ENCODE data around the gene DIP2A.
"Not testable (repeated sequence)": the region's sequence is repeated elsewhere in the genome, so short reads cannot be mapped to it uniquely, and the experiment has no call there.

The DIP2A gene

GRCh38 chr21:46443910-46444309 lies 14.8 kb upstream of the DIP2A start:
- DNase-seq (ENCODE audit: low read depth in 2 of 2): no peak

DNA sequence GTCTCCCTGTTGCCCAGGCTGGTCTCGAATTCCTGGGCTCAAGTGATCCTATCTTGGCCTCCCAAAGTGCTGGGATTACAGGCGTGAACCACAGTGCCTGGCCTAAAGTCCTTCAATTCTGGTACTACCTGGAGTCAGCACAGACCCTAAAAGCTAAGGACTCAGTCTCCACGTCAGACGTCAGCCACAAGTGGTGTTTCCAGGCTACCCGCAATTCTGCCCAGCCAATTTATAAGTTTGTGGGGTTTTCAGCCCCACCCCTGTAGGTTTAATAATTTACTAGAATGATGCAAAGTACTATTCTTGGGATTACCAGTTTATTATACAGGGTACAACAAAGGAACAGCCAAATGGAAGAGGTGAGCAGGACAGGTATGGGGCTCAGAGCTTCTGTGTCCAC lies 10.6 kb upstream of the DIP2A start:
- no peak for DNase-seq (ENCODE audit: low read depth in 2 of 2)

DNA sequence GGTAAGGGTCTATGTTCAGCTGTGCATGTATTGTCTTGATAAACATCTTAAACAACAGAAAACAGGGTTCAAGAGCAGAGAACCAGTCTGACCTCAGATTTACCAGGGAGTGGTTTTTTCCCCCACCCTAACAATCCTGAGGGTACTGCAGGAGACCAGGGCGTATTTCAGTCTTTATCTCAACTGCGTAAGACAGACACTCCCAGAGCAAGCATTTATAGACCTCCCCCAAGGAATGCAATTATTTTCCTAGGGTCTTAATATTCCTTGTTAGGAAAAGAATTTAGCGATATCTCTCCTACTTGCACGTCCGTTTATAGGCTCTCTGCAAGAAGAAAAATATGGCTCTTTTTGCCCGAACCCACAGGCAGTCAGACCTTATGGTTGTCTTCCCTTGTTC lies 9.8 kb upstream of the DIP2A start:
- not testable (repeated sequence) for DNase-seq (ENCODE audit: low read depth in 2 of 2)

GRCh38 chr21:46452710-46453109 lies 6.0 kb upstream of the DIP2A start:
- no peak for DNase-seq (ENCODE audit: low read depth in 2 of 2)

DNA sequence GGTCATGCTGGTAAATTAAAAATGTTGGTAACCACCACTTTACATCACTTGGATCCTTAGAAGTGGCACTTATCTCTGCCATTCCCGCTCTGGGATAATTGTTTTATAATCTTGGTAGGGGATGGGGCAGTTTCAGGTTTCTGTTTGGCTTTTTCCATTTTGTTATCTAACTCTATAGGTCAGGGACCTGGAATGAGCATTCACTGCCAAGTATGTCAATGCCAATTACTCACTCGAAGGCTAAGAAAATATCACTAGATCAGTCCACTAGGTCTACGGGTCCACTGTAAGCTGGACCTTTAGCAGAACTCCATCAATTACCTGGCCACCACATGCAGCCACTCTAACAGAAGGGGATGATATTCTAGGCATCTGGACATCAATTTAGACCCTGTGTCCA lies 4.5 kb upstream of the DIP2A start:
- no peak for DNase-seq (ENCODE audit: low read depth in 2 of 2)

DNA sequence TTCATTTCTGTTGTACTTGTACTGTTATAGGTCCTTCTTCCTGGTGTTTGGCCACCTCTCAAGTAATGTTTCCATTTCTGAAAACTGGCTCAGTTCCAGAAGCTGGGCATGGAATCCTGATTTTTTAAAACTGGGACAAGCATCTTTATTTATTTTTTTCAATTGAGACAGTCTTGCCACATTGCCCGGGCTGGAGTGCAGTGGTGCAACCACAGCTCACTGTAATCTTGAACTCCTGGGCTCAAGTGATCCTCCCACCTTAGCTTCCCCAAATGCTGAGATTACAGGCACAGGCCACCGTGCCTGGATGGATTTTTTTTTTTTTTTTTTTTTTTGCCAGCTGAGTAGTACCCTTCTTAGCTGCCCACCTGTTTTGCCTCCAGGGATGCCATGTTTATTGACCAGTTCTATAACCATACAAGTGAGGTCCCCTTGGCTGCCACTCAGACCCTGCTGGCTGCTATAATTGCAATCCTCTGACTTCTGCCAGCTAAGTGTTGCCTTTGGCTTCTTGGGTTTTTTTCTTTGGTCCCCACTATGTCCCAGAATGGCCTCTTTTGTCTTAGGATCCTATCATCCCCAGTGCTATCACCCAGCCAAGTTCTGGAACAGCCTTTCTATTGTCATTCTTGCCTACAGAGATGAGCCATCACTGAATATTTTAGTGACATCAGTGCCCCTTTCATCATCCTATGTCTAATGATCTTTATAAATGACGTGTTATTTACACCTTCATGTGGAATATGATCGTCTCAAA lies 3.9 kb upstream of the DIP2A start:
- no peak for DNase-seq (ENCODE audit: low read depth in 2 of 2)

GRCh38 chr21:46455575-46456385 lies 2.9 kb upstream of the DIP2A start:
- DNase-seq (ENCODE audit: low read depth in 2 of 2): no peak

DNA sequence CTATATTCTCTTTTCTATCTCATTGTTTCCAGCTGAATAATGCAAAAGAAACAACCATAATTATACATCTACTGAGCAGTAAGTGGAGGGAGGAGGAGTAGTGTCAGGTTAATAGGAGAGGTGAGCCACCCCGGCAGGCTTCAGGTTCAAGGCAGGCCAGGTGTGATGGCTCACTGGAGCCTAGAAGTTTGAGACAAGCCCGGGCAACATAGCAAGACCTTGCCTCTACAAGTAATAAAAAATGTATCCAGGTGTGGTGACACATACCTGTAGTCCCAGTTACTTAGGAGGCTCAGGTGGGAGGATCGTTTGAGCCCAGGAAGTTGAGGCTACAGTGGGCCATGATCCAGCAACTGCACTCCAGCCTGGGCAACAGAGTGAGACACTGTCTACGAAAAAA lies 1.9 kb upstream of the DIP2A start:
- no peak for DNase-seq (ENCODE audit: low read depth in 2 of 2)

DNA sequence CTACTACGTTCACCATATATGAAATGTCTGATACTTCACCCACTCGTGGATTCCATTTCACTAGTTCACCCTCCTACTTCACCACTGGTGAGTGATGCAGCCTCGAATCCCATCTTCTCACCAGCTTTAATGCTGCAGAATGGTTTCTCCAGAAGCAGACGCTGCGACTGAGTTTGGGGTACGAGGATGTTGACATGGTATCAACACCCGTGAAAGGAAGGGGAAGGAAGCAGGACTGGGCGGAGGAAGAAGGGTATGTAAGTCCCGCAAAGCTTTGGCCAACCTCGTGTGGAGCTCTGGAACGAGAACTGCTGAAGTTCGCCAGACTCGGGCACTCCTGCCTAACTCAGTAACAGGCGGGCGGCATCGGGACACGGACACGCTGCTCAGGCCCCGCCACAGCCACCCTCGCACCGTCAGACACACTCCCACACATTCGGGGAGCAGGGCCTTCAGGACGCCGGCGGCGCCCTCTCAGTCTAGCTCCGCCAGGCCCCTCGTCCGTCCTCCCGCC lies 833 bp upstream of the DIP2A start:
- DNase-seq (ENCODE audit: low read depth in 2 of 2): no peak

DNA sequence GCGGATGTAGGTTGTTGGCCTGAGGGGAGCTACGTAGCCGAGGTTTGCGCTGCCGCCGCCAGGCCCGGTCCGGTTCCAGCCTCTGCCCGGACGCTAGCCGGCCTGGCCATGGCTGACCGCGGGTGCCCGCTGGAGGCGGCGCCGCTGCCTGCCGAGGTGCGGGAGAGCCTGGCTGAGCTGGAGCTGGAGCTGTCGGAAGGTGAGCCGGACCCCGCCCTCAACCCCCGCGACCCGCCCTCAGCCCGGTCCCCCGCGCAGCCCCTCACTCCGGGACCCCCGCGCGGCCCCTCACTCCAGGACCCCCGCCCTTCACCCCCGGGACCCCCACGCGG lies 299 bp downstream of the DIP2A start:
- no peak for DNase-seq (ENCODE audit: low read depth in 2 of 2)

- peak in 1 of 2 experiments; percentile 6 for DNase-seq (ENCODE audit: low read depth in 2 of 2)
Observed at GRCh38 chr21:46459356-46460112, 843 bp downstream of the DIP2A start.

- DNase-seq (ENCODE audit: low read depth in 2 of 2): no peak
Observed at GRCh38 chr21:46461909-46462308, 3.2 kb downstream of the DIP2A start.

- not testable (repeated sequence) for DNase-seq (ENCODE audit: low read depth in 2 of 2)
Observed at GRCh38 chr21:46465153-46465552, 6.5 kb downstream of the DIP2A start.

GRCh38 chr21:46465651-46466050 lies 7.0 kb downstream of the DIP2A start:
- no peak for DNase-seq (ENCODE audit: low read depth in 2 of 2)

- no peak for DNase-seq (ENCODE audit: low read depth in 2 of 2)
Observed at GRCh38 chr21:46468108-46468774, 9.6 kb downstream of the DIP2A start.

- DNase-seq (ENCODE audit: low read depth in 2 of 2): no peak
Observed at GRCh38 chr21:46469275-46469674, 10.6 kb downstream of the DIP2A start.

DNA sequence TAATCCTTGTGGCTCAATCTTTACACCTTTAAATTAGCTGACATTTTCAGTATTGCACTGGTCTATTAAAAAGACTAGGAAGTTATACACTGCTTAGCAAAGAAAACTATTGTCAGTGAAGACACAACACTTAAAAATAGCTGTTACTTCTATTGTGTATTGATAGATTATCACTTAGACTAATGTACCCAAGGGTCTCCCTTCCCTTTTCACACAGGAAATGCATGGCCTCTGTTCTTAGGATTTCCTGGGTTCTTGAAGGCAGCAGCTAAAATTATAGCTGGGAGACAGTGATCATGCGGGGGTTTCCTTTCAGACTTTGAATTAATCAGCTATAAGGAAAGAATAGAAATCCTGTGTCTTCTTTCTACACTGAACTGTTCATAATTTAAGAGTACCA lies 12.8 kb downstream of the DIP2A start:
- no peak for DNase-seq (ENCODE audit: low read depth in 2 of 2)

- DNase-seq (ENCODE audit: low read depth in 2 of 2): no peak
Observed at GRCh38 chr21:46472246-46472645, 13.6 kb downstream of the DIP2A start.

- DNase-seq (ENCODE audit: low read depth in 2 of 2): no peak
Observed at GRCh38 chr21:46474382-46474781, 15.7 kb downstream of the DIP2A start.

- DNase-seq (ENCODE audit: low read depth in 2 of 2): no peak
Observed at GRCh38 chr21:46475296-46475695, 16.6 kb downstream of the DIP2A start.

DNA sequence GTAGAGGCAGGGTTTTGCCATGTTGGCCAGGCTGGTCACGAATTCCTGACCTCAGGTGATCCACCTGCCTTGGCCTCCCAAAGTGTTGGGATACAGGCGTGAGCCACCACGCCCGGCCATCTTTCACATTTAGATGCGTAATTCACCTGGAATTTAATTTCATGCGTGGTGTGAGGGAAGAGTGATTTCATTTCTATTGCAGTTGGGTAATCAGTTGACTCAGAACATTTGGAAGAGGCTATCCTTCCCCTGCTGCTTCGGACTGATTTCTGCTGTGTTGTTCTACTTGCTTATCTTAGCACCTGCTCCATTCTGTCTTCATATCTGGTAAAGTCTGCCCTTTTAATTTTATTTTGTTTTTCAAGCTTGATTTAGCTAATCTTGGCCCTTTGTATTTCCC lies 19.1 kb downstream of the DIP2A start:
- no peak for DNase-seq (ENCODE audit: low read depth in 2 of 2)

DNA sequence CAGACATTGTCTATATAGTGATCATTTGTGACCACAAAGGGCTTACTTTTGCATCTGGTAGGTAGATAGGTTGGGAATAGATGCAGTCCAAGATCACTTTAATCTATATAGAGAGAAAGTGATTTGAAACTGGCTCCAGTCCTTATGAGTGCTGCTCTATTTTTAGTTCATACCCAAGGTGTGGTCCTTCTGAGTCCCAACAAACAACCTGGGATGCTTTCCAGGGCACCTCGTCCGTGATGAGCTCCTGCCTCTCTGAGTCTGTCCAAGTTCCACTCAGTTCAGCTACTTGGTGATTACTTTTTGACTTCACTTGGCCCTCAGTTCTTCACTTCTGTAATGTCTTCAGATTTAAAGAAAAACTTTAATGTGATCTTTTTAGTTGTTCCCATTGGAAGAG lies 20.2 kb downstream of the DIP2A start:
- no peak for DNase-seq (ENCODE audit: low read depth in 2 of 2)

Measured in fibroblast of skin of left quadriceps (primary cell).